ENCODE measurements around the gene CPT1A. TPM values are rescaled to one million over a fixed set of nuclear protein-coding genes. Genes with fewer than 3 reads are reported as not detected.
A peak's percentile ranks its signal among the peaks of the same experiment; 100 is the strongest.

The CPT1A gene
- total and polyA plus RNA-seq, 3 donors from 2014 or later: 39.2 to 58.5 (median 49.1) TPM

DNA sequence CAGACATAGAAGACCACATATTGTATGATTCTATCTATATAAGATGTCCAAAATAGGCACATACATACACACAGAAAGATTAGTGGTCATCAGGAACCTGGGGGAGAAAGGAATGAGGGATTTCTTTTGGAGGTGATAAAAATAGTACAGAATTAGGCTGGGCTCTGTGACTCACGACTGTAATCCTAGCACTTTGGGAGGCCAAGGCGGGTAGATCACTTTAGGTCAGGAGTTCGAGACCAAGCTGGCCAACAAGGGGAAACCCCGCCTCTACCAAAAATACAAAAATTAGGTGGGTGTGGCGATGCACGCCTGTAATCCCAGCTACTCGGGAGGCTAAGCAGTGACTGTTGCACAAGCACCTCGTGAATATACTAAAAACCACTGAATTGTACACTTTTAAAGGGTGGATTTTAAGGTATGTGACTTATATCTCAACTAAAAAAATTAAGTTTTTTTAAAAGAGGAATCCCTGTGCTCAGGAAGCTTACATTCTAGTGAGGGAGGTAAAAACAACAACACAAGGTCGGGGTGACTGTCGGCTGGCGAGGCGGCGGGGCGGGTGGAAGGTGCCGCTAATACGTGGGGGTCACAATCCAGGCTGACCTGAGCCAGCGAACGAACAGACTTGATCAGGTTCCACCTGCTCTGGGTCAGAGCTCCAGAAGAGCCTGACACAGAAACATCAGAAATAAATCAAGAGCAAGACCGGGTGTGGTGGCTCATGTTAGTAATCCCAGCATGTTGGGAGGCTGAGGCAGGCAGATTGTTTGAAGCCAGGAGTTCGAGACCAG lies 65.1 kb downstream of the CPT1A start:
- Histone ChIP-seq H3K36me3 (ENCODE audit: low read depth, missing control alignments) (no peaks in the 10 kb centered on the region), H3K27ac (no peak overlapping the region), H3K9me3 (no peaks in the 10 kb centered on the region), H3K4me1 (peaks cover 9% of the 10 kb centered on the region), H3K4me3 (no peak overlapping the region), H3K27me3 (no peaks in the 10 kb centered on the region)
- 86 to 88% methylated on average over 20 of the region's 20 CpGs for WGBS, 2 donors
- intact Hi-C loops (cut with DNase I; ENCODE audit: low total_unique reads): no loop called here
- TF ChIP-seq POLR2A (IDR thresholded peaks at IDR 0.05): no peak
- TF ChIP-seq, protein P1, sequence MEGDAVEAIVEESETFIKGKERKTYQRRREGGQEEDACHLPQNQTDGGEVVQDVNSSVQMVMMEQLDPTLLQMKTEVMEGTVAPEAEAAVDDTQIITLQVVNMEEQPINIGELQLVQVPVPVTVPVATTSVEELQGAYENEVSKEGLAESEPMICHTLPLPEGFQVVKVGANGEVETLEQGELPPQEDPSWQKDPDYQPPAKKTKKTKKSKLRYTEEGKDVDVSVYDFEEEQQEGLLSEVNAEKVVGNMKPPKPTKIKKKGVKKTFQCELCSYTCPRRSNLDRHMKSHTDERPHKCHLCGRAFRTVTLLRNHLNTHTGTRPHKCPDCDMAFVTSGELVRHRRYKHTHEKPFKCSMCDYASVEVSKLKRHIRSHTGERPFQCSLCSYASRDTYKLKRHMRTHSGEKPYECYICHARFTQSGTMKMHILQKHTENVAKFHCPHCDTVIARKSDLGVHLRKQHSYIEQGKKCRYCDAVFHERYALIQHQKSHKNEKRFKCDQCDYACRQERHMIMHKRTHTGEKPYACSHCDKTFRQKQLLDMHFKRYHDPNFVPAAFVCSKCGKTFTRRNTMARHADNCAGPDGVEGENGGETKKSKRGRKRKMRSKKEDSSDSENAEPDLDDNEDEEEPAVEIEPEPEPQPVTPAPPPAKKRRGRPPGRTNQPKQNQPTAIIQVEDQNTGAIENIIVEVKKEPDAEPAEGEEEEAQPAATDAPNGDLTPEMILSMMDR (IDR thresholded peaks at IDR 0.05): no peak
- no peak for DNase-seq

DNA sequence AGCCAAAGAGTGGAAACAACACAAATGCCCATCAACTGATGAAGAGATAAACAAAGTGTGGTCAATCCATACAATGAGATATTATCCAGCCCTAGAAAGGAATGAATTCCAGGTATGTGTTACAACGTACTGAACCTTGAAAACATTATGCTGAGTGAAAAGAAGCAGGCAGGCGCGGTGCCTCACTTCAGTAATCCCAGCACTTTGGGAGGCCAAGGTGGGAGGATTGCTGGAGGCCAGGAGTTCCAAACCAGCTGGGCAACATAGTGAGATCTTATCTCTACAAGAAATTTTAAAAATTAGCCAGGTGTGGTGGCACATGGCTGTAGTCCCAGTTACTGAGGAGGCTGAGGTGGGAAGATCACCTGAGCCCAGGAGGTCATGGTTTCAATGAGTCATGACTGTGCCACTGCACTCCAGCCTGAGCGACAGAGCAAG lies 65.7 kb downstream of the CPT1A start:
- Histone ChIP-seq H3K27ac (no peak overlapping the region), H3K9me3 (no peaks in the 10 kb centered on the region), H3K4me3 (no peak overlapping the region), H3K27me3 (no peaks in the 10 kb centered on the region), H3K4me1 (peaks cover 9% of the 10 kb centered on the region), H3K36me3 (ENCODE audit: low read depth, missing control alignments) (no peaks in the 10 kb centered on the region)
- no peak for DNase-seq
- TF ChIP-seq, protein P1 (IDR thresholded peaks at IDR 0.05): no peak
- no peak for TF ChIP-seq POLR2A (IDR thresholded peaks at IDR 0.05)
- 92 to 95% methylated on average over 4 of the region's 4 CpGs for WGBS, 2 donors
- intact Hi-C loops (cut with DNase I; ENCODE audit: low total_unique reads): no loop called here

DNA sequence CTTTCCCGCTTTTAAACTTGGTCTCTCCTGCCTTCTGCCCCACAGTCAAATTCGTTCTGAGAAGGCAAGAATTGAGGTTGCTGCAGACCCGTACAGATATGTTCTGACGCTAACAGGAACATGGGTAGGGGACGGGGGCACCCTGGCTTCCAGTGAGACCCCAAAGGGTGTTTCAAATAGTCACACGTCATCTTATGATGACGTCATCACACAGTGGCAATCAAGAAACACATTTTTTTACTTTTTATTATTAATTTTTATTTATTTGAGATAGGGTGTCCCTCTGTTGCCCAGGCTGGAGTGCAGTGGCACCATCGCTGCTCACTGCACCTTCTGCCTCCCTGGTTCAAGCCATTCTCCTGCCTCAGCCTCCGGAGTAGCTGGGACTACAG lies 67.5 kb downstream of the CPT1A start:
- Histone ChIP-seq H3K4me3 (peak overlapping the region; percentile 22 to 44), H3K36me3 (ENCODE audit: low read depth, missing control alignments) (no peaks in the 10 kb centered on the region), H3K27me3 (no peaks in the 10 kb centered on the region), H3K4me1 (peaks cover 9% of the 10 kb centered on the region), H3K27ac (no peak overlapping the region), H3K9me3 (no peaks in the 10 kb centered on the region)
- intact Hi-C loops (cut with DNase I; ENCODE audit: low total_unique reads): no loop called here
- TF ChIP-seq, protein P1 (IDR thresholded peaks at IDR 0.05): no peak
- TF ChIP-seq POLR2A (IDR thresholded peaks at IDR 0.05): no peak
- WGBS, 2 donors: 46 to 68% methylated on average over 9 of the region's 9 CpGs
- DNase-seq: no peak

DNA sequence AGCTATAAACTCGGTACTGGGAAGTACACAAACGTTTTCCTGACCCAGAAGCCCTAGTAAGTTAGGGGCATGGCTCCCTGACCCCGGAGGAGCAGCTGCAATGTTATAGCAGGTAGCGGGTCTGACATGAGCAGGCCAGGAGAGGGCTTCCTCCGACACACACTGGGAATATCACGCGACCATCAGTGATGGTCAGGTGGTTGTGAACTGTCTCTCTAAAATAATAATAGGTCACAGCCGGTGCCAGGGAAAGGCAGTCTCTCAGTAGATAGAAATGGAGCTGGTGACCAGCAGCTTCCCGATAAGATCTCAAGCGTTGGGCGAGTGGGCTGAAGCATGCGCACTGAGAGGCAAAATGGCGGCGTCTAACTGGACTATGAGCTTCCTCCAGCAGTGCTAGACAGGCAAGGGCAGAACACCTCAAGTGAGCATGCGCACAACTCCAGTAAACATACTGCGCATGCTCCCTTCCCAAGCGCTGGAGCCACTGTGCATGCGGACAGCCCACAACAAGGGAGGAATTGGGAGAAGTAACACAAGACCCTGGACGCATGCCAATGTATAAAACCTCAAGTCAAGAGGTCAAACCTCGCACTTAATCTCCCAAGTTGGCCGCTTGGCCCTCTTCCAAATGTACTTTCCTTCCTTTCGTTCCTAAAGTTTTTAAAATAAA lies 68.1 kb downstream of the CPT1A start:
- Histone ChIP-seq H3K4me1 (peaks cover 9% of the 10 kb centered on the region), H3K27ac (no peak overlapping the region), H3K27me3 (no peaks in the 10 kb centered on the region), H3K36me3 (ENCODE audit: low read depth, missing control alignments) (no peaks in the 10 kb centered on the region), H3K9me3 (no peaks in the 10 kb centered on the region), H3K4me3 (peak overlapping the region; percentile 38 to 44)
- DNase-seq: peak; percentile 86
- 61% methylated on average over 22 of the region's 22 CpGs for WGBS, 2 donors
- no peak for TF ChIP-seq POLR2A (IDR thresholded peaks at IDR 0.05)
- TF ChIP-seq, protein P1 (IDR thresholded peaks at IDR 0.05): no peak
- intact Hi-C loops (cut with DNase I; ENCODE audit: low total_unique reads): no loop called here

Measured in testis (tissue), 3 donors.